Mesothelial cell of epicardium (in vitro differentiated cells): Measurements from ENCODE around the gene NSD1. TPM values are rescaled to one million over a fixed set of nuclear protein-coding genes. Genes with fewer than 3 reads are reported as not detected.
A peak's percentile ranks its signal among the peaks of the same experiment; 100 is the strongest.

Experiments
- DNase-seq, 2 experiments: peaks; one replicate each; pipeline ENCODE4 v3.0.0; 2021; ENCODE audit warnings: low spot score in 2 of 2; ENCODE audit not compliant: unreplicated experiment in 2 of 2
- H3K27ac Mint-ChIP-seq: 2 replicates; pipeline ENCODE4 v1.8.0; 2021; ENCODE audit warnings: mixed read lengths
- H3K27me3 Mint-ChIP-seq: 2 replicates; pipeline ENCODE4 v1.8.0; 2021; ENCODE audit warnings: low read depth, mixed read lengths
- H3K36me3 Mint-ChIP-seq: 2 replicates; pipeline ENCODE4 v1.8.0; 2021; ENCODE audit warnings: mixed read lengths
- H3K4me1 Mint-ChIP-seq: 2 replicates; pipeline ENCODE4 v1.8.0; 2021; ENCODE audit warnings: mixed read lengths
- H3K4me3 Mint-ChIP-seq: 2 replicates; pipeline ENCODE4 v1.8.0; 2021; ENCODE audit warnings: mild to moderate bottlenecking, moderate library complexity, mixed read lengths
- H3K9me3 Mint-ChIP-seq: 2 replicates; pipeline ENCODE4 v1.8.0; 2021; ENCODE audit warnings: mixed read lengths
- CTCF ChIP-seq: fragments of 200-600 bp; sonication (generic); IDR thresholded peaks from one replicate; pipeline ENCODE4 v1.5.0; 2021; ENCODE audit warnings: antibody characterized with exemption; ENCODE audit not compliant: unreplicated experiment
- total RNA-seq: library from RNA; stranded (reverse); gene quantifications from 3 replicates; pipeline ENCODE4 v1.2.1, GENCODE V29; 2021

Gene NSD1
- total RNA-seq, 1 donor from 2014 or later: 164 TPM

GRCh38 chr5:177315411-177315810, 181.8 kb downstream of the NSD1 start:
- Mint-ChIP-seq H3K4me1 (peaks cover 13% of the 10 kb centered on the region), H3K27me3 (no peaks in the 10 kb centered on the region), H3K36me3 (peaks cover 1% of the 10 kb centered on the region), H3K9me3 (peaks cover 7% of the 10 kb centered on the region), H3K4me3 (no peak overlapping the region), H3K27ac (no peak overlapping the region)
- no peak for TF ChIP-seq CTCF
- DNase-seq: no peak

GRCh38 chr5:177316005-177316404, 182.4 kb downstream of the NSD1 start:
- no peak overlapping the region for H3K4me3 Mint-ChIP-seq
- no peak overlapping the region for H3K27ac Mint-ChIP-seq
- H3K9me3 Mint-ChIP-seq: peaks cover 7% of the 10 kb centered on the region
- H3K27me3 Mint-ChIP-seq: no peaks in the 10 kb centered on the region
- no peak for DNase-seq
- H3K4me1 Mint-ChIP-seq: peaks cover 8% of the 10 kb centered on the region
- H3K36me3 Mint-ChIP-seq: peaks cover 2% of the 10 kb centered on the region
- no peak for TF ChIP-seq CTCF

- Mint-ChIP-seq H3K9me3 (peaks cover 7% of the 10 kb centered on the region), H3K27me3 (no peaks in the 10 kb centered on the region), H3K4me3 (no peak overlapping the region), H3K4me1 (peaks cover under 1% of the 10 kb centered on the region), H3K27ac (no peak overlapping the region), H3K36me3 (peaks cover 7% of the 10 kb centered on the region)
- TF ChIP-seq CTCF: peak; percentile 88
- peak in 1 of 2 experiments; percentile 71 for DNase-seq
Measured at GRCh38 chr5:177317959-177318377, 184.4 kb downstream of the NSD1 start.

- H3K9me3 Mint-ChIP-seq: peaks cover 7% of the 10 kb centered on the region
- no peaks in the 10 kb centered on the region for H3K4me1 Mint-ChIP-seq
- TF ChIP-seq CTCF: no peak
- no peaks in the 10 kb centered on the region for H3K27me3 Mint-ChIP-seq
- no peak for DNase-seq
- H3K4me3 Mint-ChIP-seq: no peak overlapping the region
- no peak overlapping the region for H3K27ac Mint-ChIP-seq
- H3K36me3 Mint-ChIP-seq: peaks cover 7% of the 10 kb centered on the region
Measured at GRCh38 chr5:177319913-177320588, 186.5 kb downstream of the NSD1 start.

GRCh38 chr5:177320879-177321278, 187.3 kb downstream of the NSD1 start:
- Mint-ChIP-seq H3K4me1 (no peaks in the 10 kb centered on the region), H3K9me3 (peaks cover 7% of the 10 kb centered on the region), H3K27ac (no peak overlapping the region), H3K36me3 (peaks cover 7% of the 10 kb centered on the region), H3K4me3 (no peak overlapping the region), H3K27me3 (no peaks in the 10 kb centered on the region)
- no peak for DNase-seq
- TF ChIP-seq CTCF: no peak

- Mint-ChIP-seq H3K9me3 (no peaks in the 10 kb centered on the region), H3K4me1 (no peaks in the 10 kb centered on the region), H3K27me3 (no peaks in the 10 kb centered on the region), H3K36me3 (peaks cover 11% of the 10 kb centered on the region), H3K27ac (no peak overlapping the region), H3K4me3 (no peak overlapping the region)
- DNase-seq: no peak
- no peak for TF ChIP-seq CTCF
Measured at GRCh38 chr5:177325868-177326381, 192.4 kb downstream of the NSD1 start.
